Progenitor cell of endocrine pancreas (in vitro differentiated cells): ENCODE measurements around the gene EGFR. TPM values are rescaled to one million over a fixed set of nuclear protein-coding genes. Genes with fewer than 3 reads are reported as not detected.

Experiments
- DNase-seq: peaks from one replicate; pipeline ENCODE4 v3.0.0; 2021; ENCODE audit warnings: low spot score; ENCODE audit not compliant: unreplicated experiment
- H3K27ac Mint-ChIP-seq: 2 replicates; pipeline ENCODE4 v1.8.0; 2021; ENCODE audit warnings: mild to moderate bottlenecking, moderate library complexity, mixed read lengths
- H3K27me3 Mint-ChIP-seq: 2 replicates; pipeline ENCODE4 v1.8.0; 2021; ENCODE audit warnings: mixed read lengths
- H3K36me3 Mint-ChIP-seq: 2 replicates; pipeline ENCODE4 v1.8.0; 2022; ENCODE audit warnings: mixed read lengths; ENCODE audit not compliant: insufficient read depth
- H3K4me1 Mint-ChIP-seq: 2 replicates; pipeline ENCODE4 v1.8.0; 2021; ENCODE audit warnings: low read depth, mixed read lengths
- H3K4me3 Mint-ChIP-seq: 2 replicates; pipeline ENCODE4 v1.8.0; 2021; ENCODE audit warnings: low read depth, mild to moderate bottlenecking, moderate library complexity, mixed read lengths
- H3K9me3 Mint-ChIP-seq: 2 replicates; pipeline ENCODE4 v1.8.0; 2021; ENCODE audit warnings: low read depth, mixed read lengths
- total RNA-seq: library from RNA; stranded (reverse); gene quantifications from 2 replicates; pipeline ENCODE4 v1.2.1, GENCODE V29; 2021
- TF ChIP-seq, protein P1 (sequence below): fragments of 200-600 bp; sonication (generic); IDR thresholded peaks from one replicate; pipeline ENCODE4 v1.5.0; 2021; ENCODE audit warnings: antibody characterized with exemption, mild to moderate bottlenecking; ENCODE audit not compliant: unreplicated experiment

Gene EGFR
- total RNA-seq, 1 donor from 2014 or later = 43.8 TPM

DNA sequence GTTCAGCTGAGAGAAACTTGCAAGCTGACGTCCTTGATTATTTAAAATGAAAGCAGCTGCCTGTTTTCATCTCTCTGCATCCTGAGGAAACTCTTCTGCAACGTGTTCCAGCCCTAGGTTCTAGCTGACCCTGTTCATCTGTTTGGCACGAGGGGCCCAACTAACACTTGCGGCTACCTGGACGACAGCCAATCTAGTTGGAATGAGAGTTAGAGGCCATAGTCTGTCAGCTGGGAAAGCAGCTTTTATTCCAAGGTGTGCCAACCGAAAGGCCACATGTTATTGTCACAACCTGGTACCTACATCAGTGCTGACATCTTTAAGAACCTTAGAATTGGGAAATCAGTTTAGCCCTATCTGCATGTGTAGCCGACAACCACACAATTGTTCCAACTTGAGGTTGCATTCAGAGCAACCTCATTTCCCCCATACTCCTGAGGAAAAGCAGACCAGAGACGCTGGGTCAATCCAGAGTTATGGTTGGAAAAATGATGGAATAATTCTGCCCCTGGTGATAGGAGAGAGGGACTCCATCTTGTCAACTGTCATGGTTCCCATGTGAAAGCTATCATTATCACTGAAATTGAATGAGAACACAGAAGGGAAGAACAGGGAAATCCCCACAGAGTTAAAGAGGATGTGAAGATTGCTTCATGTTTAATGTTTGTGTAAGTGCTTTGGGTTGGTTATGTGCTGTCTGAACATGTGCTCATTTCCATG is 121.6 kb downstream of the EGFR start:
- H3K9me3 Mint-ChIP-seq = peaks cover 7% of the 10 kb centered on the region
- peaks cover 4% of the 10 kb centered on the region for H3K4me1 Mint-ChIP-seq
- TF ChIP-seq, protein P1, sequence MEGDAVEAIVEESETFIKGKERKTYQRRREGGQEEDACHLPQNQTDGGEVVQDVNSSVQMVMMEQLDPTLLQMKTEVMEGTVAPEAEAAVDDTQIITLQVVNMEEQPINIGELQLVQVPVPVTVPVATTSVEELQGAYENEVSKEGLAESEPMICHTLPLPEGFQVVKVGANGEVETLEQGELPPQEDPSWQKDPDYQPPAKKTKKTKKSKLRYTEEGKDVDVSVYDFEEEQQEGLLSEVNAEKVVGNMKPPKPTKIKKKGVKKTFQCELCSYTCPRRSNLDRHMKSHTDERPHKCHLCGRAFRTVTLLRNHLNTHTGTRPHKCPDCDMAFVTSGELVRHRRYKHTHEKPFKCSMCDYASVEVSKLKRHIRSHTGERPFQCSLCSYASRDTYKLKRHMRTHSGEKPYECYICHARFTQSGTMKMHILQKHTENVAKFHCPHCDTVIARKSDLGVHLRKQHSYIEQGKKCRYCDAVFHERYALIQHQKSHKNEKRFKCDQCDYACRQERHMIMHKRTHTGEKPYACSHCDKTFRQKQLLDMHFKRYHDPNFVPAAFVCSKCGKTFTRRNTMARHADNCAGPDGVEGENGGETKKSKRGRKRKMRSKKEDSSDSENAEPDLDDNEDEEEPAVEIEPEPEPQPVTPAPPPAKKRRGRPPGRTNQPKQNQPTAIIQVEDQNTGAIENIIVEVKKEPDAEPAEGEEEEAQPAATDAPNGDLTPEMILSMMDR = no peak
- H3K27ac Mint-ChIP-seq = no peak overlapping the region
- no peak for DNase-seq
- H3K27me3 Mint-ChIP-seq = no peaks in the 10 kb centered on the region
- H3K4me3 Mint-ChIP-seq = no peak overlapping the region
- peaks cover 8% of the 10 kb centered on the region for H3K36me3 Mint-ChIP-seq

DNA sequence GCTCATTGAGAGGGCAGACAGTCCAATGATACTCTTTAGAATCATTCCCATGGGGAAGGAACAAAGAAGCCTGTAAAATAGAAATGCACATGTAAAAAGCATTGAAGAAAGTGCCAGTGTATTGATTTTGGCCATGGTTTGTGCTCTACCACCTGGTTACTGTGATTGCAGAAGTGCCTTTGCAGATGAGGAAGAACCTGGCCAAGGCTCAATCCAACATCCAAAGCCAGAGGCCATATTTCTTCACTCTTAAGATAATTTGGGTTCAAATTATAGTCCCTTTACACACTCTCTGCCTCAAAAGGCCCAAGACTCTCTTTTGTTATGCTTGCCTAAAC is 122.1 kb downstream of the EGFR start:
- Mint-ChIP-seq H3K27me3 (no peaks in the 10 kb centered on the region), H3K36me3 (peaks cover 8% of the 10 kb centered on the region), H3K4me1 (peaks cover 4% of the 10 kb centered on the region), H3K27ac (no peak overlapping the region), H3K4me3 (no peak overlapping the region), H3K9me3 (peaks cover 7% of the 10 kb centered on the region)
- DNase-seq = no peak
- TF ChIP-seq, protein P1 = no peak

DNA sequence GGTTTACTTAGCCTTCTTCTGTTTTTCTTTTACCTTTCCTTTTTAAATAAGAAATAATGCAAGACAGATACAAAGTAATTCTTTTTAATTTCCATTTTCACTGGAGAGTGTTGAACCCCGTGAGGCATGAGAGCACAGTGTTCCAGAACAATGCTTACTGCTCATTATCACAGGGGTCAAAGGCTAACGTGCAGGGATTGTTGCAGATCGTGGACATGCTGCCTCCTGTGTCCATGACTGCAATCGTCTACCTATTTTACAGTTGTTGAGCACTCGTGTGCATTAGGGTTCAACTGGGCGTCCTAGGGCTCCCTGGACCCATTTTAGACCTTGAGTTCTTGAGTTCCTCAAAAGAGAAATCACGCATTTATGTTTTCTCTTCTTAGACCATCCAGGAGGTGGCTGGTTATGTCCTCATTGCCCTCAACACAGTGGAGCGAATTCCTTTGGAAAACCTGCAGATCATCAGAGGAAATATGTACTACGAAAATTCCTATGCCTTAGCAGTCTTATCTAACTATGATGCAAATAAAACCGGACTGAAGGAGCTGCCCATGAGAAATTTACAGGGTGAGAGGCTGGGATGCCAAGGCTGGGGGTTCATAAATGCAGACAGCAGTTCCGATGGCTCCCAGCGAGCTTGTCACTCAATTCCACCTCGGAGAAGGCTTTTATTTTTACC is 124.2 kb downstream of the EGFR start:
- no peak overlapping the region for H3K27ac Mint-ChIP-seq
- H3K4me3 Mint-ChIP-seq = no peak overlapping the region
- H3K9me3 Mint-ChIP-seq = peaks cover 10% of the 10 kb centered on the region
- no peaks in the 10 kb centered on the region for H3K27me3 Mint-ChIP-seq
- TF ChIP-seq, protein P1 = no peak
- DNase-seq = no peak
- H3K36me3 Mint-ChIP-seq = peaks cover 20% of the 10 kb centered on the region
- H3K4me1 Mint-ChIP-seq = peaks cover 4% of the 10 kb centered on the region

DNA sequence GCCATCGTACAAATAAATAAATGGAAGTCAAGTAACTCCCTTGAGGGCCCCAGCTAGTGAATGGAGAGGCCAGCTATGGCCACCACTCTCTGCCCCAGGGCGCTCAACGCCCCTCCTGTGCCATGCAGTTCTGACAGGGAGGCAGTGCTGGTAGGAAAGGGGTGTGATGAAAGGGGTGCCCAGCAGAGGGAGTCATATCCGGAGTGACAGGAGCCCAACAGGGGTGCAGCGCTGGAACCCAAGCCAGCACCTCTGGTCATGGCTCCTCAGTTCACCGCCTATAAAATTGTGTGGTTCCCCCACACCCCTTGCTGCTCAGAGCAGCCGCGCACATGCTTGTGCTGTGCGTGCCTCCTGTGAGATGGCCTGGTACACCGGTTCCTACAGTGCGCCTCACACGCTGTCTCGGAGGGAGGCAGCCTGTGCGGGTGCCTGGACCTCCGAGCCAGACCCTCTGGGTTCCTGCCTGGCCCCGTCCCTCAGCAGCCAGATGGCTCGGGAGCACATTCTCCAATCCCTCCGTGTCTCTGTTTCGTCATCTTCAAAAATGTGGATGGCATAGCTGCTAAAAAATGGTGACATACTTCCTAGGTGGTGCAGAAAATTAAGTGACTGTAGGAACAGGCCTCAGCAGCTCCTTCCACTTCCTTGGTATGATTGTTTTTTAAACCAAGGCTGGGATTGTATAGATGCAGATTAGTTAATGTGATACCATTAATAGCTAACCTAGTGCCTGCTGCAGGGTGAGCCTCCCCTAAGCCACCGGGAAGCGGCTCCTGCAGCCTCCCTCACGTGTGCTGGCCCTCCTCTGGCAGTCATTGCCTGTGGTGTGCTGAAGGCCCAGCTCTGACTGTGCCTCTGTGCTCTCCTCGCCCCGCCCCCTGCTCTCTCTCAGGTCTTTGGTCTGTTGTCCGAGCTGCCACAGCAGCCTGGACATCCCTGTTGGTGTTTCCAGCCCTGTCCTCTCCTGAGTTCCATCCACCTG is 125.8 kb downstream of the EGFR start:
- H3K27me3 Mint-ChIP-seq = no peaks in the 10 kb centered on the region
- no peak overlapping the region for H3K4me3 Mint-ChIP-seq

More for the DNA sequence above, 125.8 kb downstream of the EGFR start:
- Mint-ChIP-seq H3K9me3 (peaks cover 3% of the 10 kb centered on the region), H3K4me1 (peaks cover 4% of the 10 kb centered on the region), H3K36me3 (peaks cover 18% of the 10 kb centered on the region), H3K27ac (no peak overlapping the region)
- no peak for DNase-seq
- TF ChIP-seq, protein P1 = peak; percentile 36
